ENCODE results near the gene CDH4. TPM values are rescaled to one million over a fixed set of nuclear protein-coding genes. Genes with fewer than 3 reads are reported as not detected.

CDH4 gene
- total RNA-seq, 1 donor from 2014 or later = 3.2 TPM

DNA sequence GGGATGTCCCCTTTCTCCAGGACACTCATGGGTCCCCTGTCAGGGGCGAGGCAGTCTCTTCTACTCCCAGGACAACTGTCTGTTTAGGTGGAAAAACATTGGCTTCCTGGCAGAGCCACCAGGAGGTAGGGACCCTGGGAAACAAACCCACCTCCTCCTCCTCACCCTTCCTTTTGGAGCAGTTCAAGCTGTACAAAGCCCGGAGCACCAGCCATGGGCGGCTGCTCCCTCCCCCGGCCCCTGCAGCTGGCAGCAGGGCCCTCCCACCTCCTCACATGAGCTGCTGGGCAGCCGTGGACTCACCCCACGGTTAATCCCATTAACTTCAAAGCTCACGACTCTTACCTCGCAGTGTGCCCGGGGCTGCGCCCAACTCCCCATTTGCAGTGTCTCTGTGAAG lies 48.6 kb downstream of the CDH4 start:
- Mint-ChIP-seq H3K9me3 (ENCODE audit: unreplicated experiment) (peaks cover 4% of the 10 kb centered on the region), H3K36me3 (ENCODE audit: low read depth, unreplicated experiment) (peaks cover 6% of the 10 kb centered on the region), H3K27ac (ENCODE audit: unreplicated experiment) (no peak overlapping the region), H3K27me3 (ENCODE audit: low read depth, unreplicated experiment) (peaks cover 7% of the 10 kb centered on the region), H3K4me3 (ENCODE audit: unreplicated experiment) (no peak overlapping the region), H3K4me1 (ENCODE audit: low read depth, unreplicated experiment) (peaks cover 11% of the 10 kb centered on the region)
- no peaks in the 10 kb centered on the region for H3K9me3 ChIP-seq (ENCODE audit: insufficient read depth, low read depth, low read length)
- H3K4me2 ChIP-seq (ENCODE audit: low read length) = no peak overlapping the region
- no peak overlapping the region for H2AFZ ChIP-seq (ENCODE audit: low read depth, low read length)
- peaks cover 35% of the 10 kb centered on the region for H4K20me1 ChIP-seq (ENCODE audit: insufficient read depth, low read length)
- peaks cover 8% of the 10 kb centered on the region for H3K79me2 ChIP-seq (ENCODE audit: insufficient read depth, low read length)
- FAIRE-seq (no peak), DNase-seq (ENCODE audit: low read depth) (no peak)
- H3K9ac ChIP-seq (ENCODE audit: low read length) = no peak overlapping the region
- no peak overlapping the region for H3K4me3 ChIP-seq (ENCODE audit: insufficient read depth, low read depth, low read length)
- no peaks in the 10 kb centered on the region for H3K27me3 ChIP-seq (ENCODE audit: insufficient read depth, low read length)
- no peak for TF ChIP-seq EZH2 (IDR thresholded peaks at IDR 0.05; ENCODE audit: insufficient read depth, low read length)
- TF ChIP-seq, protein P1, sequence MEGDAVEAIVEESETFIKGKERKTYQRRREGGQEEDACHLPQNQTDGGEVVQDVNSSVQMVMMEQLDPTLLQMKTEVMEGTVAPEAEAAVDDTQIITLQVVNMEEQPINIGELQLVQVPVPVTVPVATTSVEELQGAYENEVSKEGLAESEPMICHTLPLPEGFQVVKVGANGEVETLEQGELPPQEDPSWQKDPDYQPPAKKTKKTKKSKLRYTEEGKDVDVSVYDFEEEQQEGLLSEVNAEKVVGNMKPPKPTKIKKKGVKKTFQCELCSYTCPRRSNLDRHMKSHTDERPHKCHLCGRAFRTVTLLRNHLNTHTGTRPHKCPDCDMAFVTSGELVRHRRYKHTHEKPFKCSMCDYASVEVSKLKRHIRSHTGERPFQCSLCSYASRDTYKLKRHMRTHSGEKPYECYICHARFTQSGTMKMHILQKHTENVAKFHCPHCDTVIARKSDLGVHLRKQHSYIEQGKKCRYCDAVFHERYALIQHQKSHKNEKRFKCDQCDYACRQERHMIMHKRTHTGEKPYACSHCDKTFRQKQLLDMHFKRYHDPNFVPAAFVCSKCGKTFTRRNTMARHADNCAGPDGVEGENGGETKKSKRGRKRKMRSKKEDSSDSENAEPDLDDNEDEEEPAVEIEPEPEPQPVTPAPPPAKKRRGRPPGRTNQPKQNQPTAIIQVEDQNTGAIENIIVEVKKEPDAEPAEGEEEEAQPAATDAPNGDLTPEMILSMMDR (IDR thresholded peaks at IDR 0.05; ENCODE audit: insufficient read depth, low read depth, low read length) = no peak
- H3K4me1 ChIP-seq (ENCODE audit: insufficient read depth, low read length) = peaks cover 22% of the 10 kb centered on the region
- H3K27ac ChIP-seq (ENCODE audit: low read depth, low read length) = no peak overlapping the region
- no peaks in the 10 kb centered on the region for H3K36me3 ChIP-seq (ENCODE audit: insufficient read depth, low read length)

GRCh38 chr20:61301711-61302525 lies 49.9 kb downstream of the CDH4 start:
- Histone ChIP-seq H3K9ac (ENCODE audit: low read length) (no peak overlapping the region), H3K79me2 (ENCODE audit: insufficient read depth, low read length) (peaks cover 8% of the 10 kb centered on the region), H3K4me3 (ENCODE audit: insufficient read depth, low read depth, low read length) (no peak overlapping the region), H3K4me2 (ENCODE audit: low read length) (no peak overlapping the region), H4K20me1 (ENCODE audit: insufficient read depth, low read length) (peaks cover 35% of the 10 kb centered on the region), H3K36me3 (ENCODE audit: insufficient read depth, low read length) (no peaks in the 10 kb centered on the region), H2AFZ (ENCODE audit: low read depth, low read length) (no peak overlapping the region), H3K4me1 (ENCODE audit: insufficient read depth, low read length) (peaks cover 13% of the 10 kb centered on the region), H3K9me3 (ENCODE audit: insufficient read depth, low read depth, low read length) (no peaks in the 10 kb centered on the region), H3K27me3 (ENCODE audit: insufficient read depth, low read length) (no peaks in the 10 kb centered on the region), H3K27ac (ENCODE audit: low read depth, low read length) (no peak overlapping the region)
- Mint-ChIP-seq H3K27me3 (ENCODE audit: low read depth, unreplicated experiment) (peaks cover 7% of the 10 kb centered on the region), H3K27ac (ENCODE audit: unreplicated experiment) (no peak overlapping the region), H3K36me3 (ENCODE audit: low read depth, unreplicated experiment) (peaks cover 4% of the 10 kb centered on the region), H3K9me3 (ENCODE audit: unreplicated experiment) (peaks cover 4% of the 10 kb centered on the region), H3K4me3 (ENCODE audit: unreplicated experiment) (no peak overlapping the region), H3K4me1 (ENCODE audit: low read depth, unreplicated experiment) (no peaks in the 10 kb centered on the region)
- FAIRE-seq (no peak), DNase-seq (ENCODE audit: low read depth) (no peak)
- TF ChIP-seq, protein P1 (IDR thresholded peaks at IDR 0.05; ENCODE audit: insufficient read depth, low read depth, low read length) = no peak
- no peak for TF ChIP-seq EZH2 (IDR thresholded peaks at IDR 0.05; ENCODE audit: insufficient read depth, low read length)

GRCh38 chr20:61303217-61303616 lies 51.2 kb downstream of the CDH4 start:
- Mint-ChIP-seq H3K9me3 (ENCODE audit: unreplicated experiment) (peaks cover 4% of the 10 kb centered on the region), H3K27ac (ENCODE audit: unreplicated experiment) (no peak overlapping the region), H3K4me1 (ENCODE audit: low read depth, unreplicated experiment) (no peaks in the 10 kb centered on the region), H3K36me3 (ENCODE audit: low read depth, unreplicated experiment) (peaks cover 4% of the 10 kb centered on the region), H3K27me3 (ENCODE audit: low read depth, unreplicated experiment) (peaks cover 7% of the 10 kb centered on the region), H3K4me3 (ENCODE audit: unreplicated experiment) (no peak overlapping the region)
- Histone ChIP-seq H2AFZ (ENCODE audit: low read depth, low read length) (no peak overlapping the region), H3K9me3 (ENCODE audit: insufficient read depth, low read depth, low read length) (no peaks in the 10 kb centered on the region), H3K4me3 (ENCODE audit: insufficient read depth, low read depth, low read length) (no peak overlapping the region), H3K9ac (ENCODE audit: low read length) (no peak overlapping the region), H3K27me3 (ENCODE audit: insufficient read depth, low read length) (no peaks in the 10 kb centered on the region), H3K36me3 (ENCODE audit: insufficient read depth, low read length) (no peaks in the 10 kb centered on the region), H3K27ac (ENCODE audit: low read depth, low read length) (no peak overlapping the region), H3K4me2 (ENCODE audit: low read length) (no peak overlapping the region), H3K79me2 (ENCODE audit: insufficient read depth, low read length) (peaks cover 8% of the 10 kb centered on the region), H4K20me1 (ENCODE audit: insufficient read depth, low read length) (peaks cover 47% of the 10 kb centered on the region), H3K4me1 (ENCODE audit: insufficient read depth, low read length) (peaks cover 3% of the 10 kb centered on the region)
- no peak for TF ChIP-seq EZH2 (IDR thresholded peaks at IDR 0.05; ENCODE audit: insufficient read depth, low read length)
- TF ChIP-seq, protein P1 (IDR thresholded peaks at IDR 0.05; ENCODE audit: insufficient read depth, low read depth, low read length) = no peak
- FAIRE-seq (no peak), DNase-seq (ENCODE audit: low read depth) (no peak)

Measured in astrocyte (in vitro differentiated cells and primary cell).